Smooth muscle cell (in vitro differentiated cells): Measurements from ENCODE around the gene DISP2. TPM values are rescaled to one million over a fixed set of nuclear protein-coding genes. Genes with fewer than 3 reads are reported as not detected.

Experiments used
- DNase-seq: peaks from one replicate; lab custom pipeline; 2025; ENCODE audit not compliant: unreplicated experiment; lab: John Stamatoyannopoulos, UW
- H2AFZ ChIP-seq: fragments of 200-600 bp; sonication (generic); 2 replicates; pipeline ENCODE4 v1.6.0; 2016; ENCODE audit warnings: antibody characterized with exemption, low read depth, mild to moderate bottlenecking
- H3F3A ChIP-seq: fragments of 200-600 bp; sonication (generic); 2 replicates; pipeline ENCODE4 v1.6.0; 2017; ENCODE audit warnings: antibody characterized with exemption, low read depth
- H3K27ac ChIP-seq: fragments of 200-600 bp; sonication (generic); 2 replicates; pipeline ENCODE4 v1.5.1; 2016; ENCODE audit warnings: low read depth, mild to moderate bottlenecking
- H3K27me3 ChIP-seq: fragments of 200-600 bp; sonication (generic); 2 replicates; pipeline ENCODE4 v1.6.1; 2016; ENCODE audit warnings: low read depth, mild to moderate bottlenecking
- H3K36me3 ChIP-seq: fragments of 200-600 bp; sonication (generic); 2 replicates; pipeline ENCODE4 v1.5.1; 2016; ENCODE audit warnings: low read depth
- H3K4me1 ChIP-seq: fragments of 200-600 bp; sonication (generic); 2 replicates; pipeline ENCODE4 v1.5.1; 2016; ENCODE audit warnings: low read depth
- H3K4me2 ChIP-seq: fragments of 200-600 bp; sonication (generic); 2 replicates; pipeline ENCODE4 v1.6.0; 2016; ENCODE audit warnings: mild to moderate bottlenecking
- H3K4me3 ChIP-seq: fragments of 200-600 bp; sonication (generic); 2 replicates; pipeline ENCODE4 v1.5.1; 2016; ENCODE audit warnings: mild to moderate bottlenecking
- H3K79me2 ChIP-seq: fragments of 200-600 bp; sonication (generic); 2 replicates; pipeline ENCODE4 v1.6.0; 2016; ENCODE audit warnings: low read depth, mild to moderate bottlenecking
- H3K9ac ChIP-seq: fragments of 200-600 bp; sonication (generic); 2 replicates; pipeline ENCODE4 v1.6.0; 2016; ENCODE audit warnings: low read depth
- H3K9me3 ChIP-seq: fragments of 200-600 bp; sonication (generic); replicated peaks from 2 replicates; pipeline ENCODE4 v1.5.1; 2016; ENCODE audit warnings: low read depth
- H4K20me1 ChIP-seq: fragments of 200-600 bp; sonication (generic); 2 replicates; pipeline ENCODE4 v1.6.0; 2016; ENCODE audit warnings: low read depth
- CTCF ChIP-seq: fragments of 200-600 bp; sonication (generic); IDR thresholded peaks from 2 replicates; pipeline ENCODE4 v1.5.1; 2017; ENCODE audit warnings: borderline replicate concordance, mild to moderate bottlenecking, antibody characterized with exemption; ENCODE audit not compliant: insufficient read depth, poor library complexity, severe bottlenecking
- WGBS: methylation state at CpG from one replicate; pipeline ENCODE4 v1.1.7; 2016; ENCODE audit warnings: low lambda C conversion rate; 5-methylcytosine and 5-hydroxymethylcytosine counted together
- polyA plus RNA-seq: library from polyadenylated mRNA; unstranded; fragments of >200 nt; fragmentation: Nextera tagmentation; extraction: Ambion mirVana; gene quantifications from 2 replicates; pipeline ENCODE4 v1.2.1, GENCODE V29; 2016
- total RNA-seq: library from RNA; depleted of rRNA; stranded (reverse); fragments of >200 nt; gene quantifications from 2 replicates; pipeline ENCODE4 v1.2.3, GENCODE V29; 2014

The DISP2 gene
- total and polyA plus RNA-seq, 2 experiments from 2014 or later: 0.46 to 0.58 TPM

- no peaks in the 10 kb centered on the region for H4K20me1 ChIP-seq
- TF ChIP-seq CTCF: no peak
- WGBS: 62% methylated on average over 10 of the region's 10 CpGs
- H3K79me2 ChIP-seq: no peaks in the 10 kb centered on the region
- H3K9me3 ChIP-seq: no peaks in the 10 kb centered on the region
- peaks cover 7% of the 10 kb centered on the region for H3F3A ChIP-seq
- H3K27ac ChIP-seq: no peak overlapping the region
- no peak overlapping the region for H3K9ac ChIP-seq
- H3K4me2 ChIP-seq: no peak overlapping the region
- H3K4me1 ChIP-seq: peaks cover 3% of the 10 kb centered on the region
- DNase-seq: no peak
- peaks cover 70% of the 10 kb centered on the region for H3K27me3 ChIP-seq
- H3K4me3 ChIP-seq: no peak overlapping the region
- no peak overlapping the region for H2AFZ ChIP-seq
- H3K36me3 ChIP-seq: no peaks in the 10 kb centered on the region
Measured at GRCh38 chr15:40313531-40314398, 44.3 kb upstream of the DISP2 start.

GRCh38 chr15:40314723-40315276 is 43.2 kb upstream of the DISP2 start:
- no peak overlapping the region for H3K27ac ChIP-seq
- H3K9ac ChIP-seq: no peak overlapping the region
- H3K4me2 ChIP-seq: no peak overlapping the region
- H4K20me1 ChIP-seq: no peaks in the 10 kb centered on the region
- no peak for TF ChIP-seq CTCF
- no peaks in the 10 kb centered on the region for H3K36me3 ChIP-seq
- no peak overlapping the region for H3K4me3 ChIP-seq
- H3F3A ChIP-seq: peaks cover under 1% of the 10 kb centered on the region
- peaks cover 69% of the 10 kb centered on the region for H3K27me3 ChIP-seq
- no peak for DNase-seq
- 74% methylated on average over 4 of the region's 4 CpGs for WGBS
- no peaks in the 10 kb centered on the region for H3K79me2 ChIP-seq
- H3K9me3 ChIP-seq: no peaks in the 10 kb centered on the region
- no peaks in the 10 kb centered on the region for H3K4me1 ChIP-seq
- H2AFZ ChIP-seq: no peak overlapping the region

- Histone ChIP-seq H3F3A (no peaks in the 10 kb centered on the region), H2AFZ (no peak overlapping the region), H3K9me3 (no peaks in the 10 kb centered on the region), H3K4me3 (no peak overlapping the region), H3K4me1 (no peaks in the 10 kb centered on the region), H4K20me1 (no peaks in the 10 kb centered on the region), H3K9ac (no peak overlapping the region), H3K4me2 (no peak overlapping the region), H3K27ac (no peak overlapping the region), H3K27me3 (peaks cover 48% of the 10 kb centered on the region), H3K36me3 (no peaks in the 10 kb centered on the region), H3K79me2 (no peaks in the 10 kb centered on the region)
- no peak for DNase-seq
- WGBS: 78% methylated on average over 3 of the region's 3 CpGs
- no peak for TF ChIP-seq CTCF
Measured at GRCh38 chr15:40316931-40317330, 41.1 kb upstream of the DISP2 start.

GRCh38 chr15:40317580-40317979 is 40.4 kb upstream of the DISP2 start:
- Histone ChIP-seq H3K9me3 (no peaks in the 10 kb centered on the region), H3F3A (no peaks in the 10 kb centered on the region), H3K4me1 (no peaks in the 10 kb centered on the region), H4K20me1 (no peaks in the 10 kb centered on the region), H3K79me2 (no peaks in the 10 kb centered on the region), H3K4me2 (no peak overlapping the region), H3K27ac (no peak overlapping the region), H3K4me3 (no peak overlapping the region), H3K9ac (no peak overlapping the region), H3K36me3 (no peaks in the 10 kb centered on the region), H2AFZ (no peak overlapping the region), H3K27me3 (peaks cover 41% of the 10 kb centered on the region)
- 85% methylated on average over 4 of the region's 4 CpGs for WGBS
- DNase-seq: no peak
- no peak for TF ChIP-seq CTCF
